Stimulated activated CD4-positive, alpha-beta T cell treated with anti-CD3 and anti-CD28 coated beads, Interleukin-4, amount 100 ng/mL, for 4 hours (primary cell): ENCODE measurements around the gene MIER1.
A peak's percentile ranks its signal among the peaks of the same experiment; 100 is the strongest.

Experiments
- DNase-seq, 2 experiments: peaks; one replicate each; pipeline ENCODE4 v3.0.0-alpha.2; 2020

The MIER1 gene

DNA sequence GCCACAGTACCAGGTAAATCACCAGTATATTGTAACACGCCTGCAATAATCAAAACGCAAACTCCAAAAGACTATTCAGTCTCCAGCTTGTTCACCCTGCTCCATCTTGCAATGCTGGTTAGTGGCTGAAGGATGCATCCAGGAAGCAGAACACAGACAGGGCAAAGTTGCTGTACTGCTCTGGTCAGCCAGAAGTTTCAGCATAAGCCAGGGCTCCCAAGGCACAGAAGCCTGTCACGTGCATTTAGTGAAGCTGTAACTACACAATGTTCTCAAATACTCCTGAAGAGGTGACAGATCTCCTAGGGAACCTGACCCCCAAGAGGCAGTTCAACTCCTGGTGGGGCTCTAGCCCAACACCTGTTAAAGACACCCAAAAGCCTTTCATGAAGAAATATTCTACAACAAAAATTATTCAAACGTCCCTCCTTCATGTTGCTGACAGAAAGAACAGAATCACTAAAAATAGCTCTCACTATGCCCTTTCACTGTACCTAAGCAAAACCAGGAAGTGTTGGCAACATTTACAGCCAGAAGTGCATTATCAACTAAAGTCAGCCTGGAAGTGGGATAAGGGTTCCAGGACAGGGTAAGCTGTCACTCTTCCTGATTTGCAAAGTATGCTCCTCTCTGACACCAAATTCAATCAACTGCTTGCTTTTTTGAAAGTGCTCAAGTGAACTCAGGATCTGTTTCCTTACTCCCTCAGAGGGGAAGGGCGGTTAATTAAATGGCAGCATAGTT is 77.1 kb downstream of the MIER1 start:
- no peak for DNase-seq

DNA sequence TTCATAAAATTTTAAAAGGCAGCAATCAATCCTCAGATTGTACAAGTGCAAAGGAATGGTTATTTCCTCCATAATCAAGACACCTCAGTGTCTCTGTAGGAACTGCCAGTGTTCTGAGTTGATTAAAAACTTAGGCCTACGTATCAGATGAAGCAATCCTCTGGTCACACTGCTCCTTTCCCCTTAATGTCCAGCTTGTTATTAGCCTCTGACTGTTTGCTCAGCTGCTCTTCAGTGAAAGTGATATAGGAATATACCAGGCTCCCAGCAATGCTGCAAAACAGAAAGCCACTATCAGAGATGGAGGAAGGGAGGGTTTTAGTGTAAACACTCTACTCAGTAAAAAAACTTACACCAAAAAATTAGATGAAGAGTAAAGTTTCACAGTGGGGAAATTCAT is 79.4 kb downstream of the MIER1 start:
- DNase-seq, result no peak

DNA sequence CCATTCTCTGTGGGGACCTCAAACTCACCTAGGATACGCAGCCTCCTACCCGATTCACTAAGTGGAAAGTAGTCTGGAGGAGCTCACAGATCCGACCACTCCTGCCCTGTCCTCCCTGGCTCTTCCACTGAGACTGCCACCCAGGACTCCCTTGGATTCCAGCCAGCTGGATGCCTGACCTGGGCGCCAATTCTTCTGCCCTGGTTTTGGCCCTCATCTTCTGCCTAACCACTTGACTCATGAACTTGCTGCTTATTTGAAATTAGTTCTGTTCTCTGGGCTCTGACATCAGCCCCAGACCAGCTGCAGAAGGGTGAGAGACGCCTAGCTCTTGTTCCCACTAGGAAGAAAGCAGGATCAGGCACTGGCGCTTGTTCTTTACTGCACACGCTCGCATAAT is 80.3 kb downstream of the MIER1 start:
- no peak for DNase-seq

DNA sequence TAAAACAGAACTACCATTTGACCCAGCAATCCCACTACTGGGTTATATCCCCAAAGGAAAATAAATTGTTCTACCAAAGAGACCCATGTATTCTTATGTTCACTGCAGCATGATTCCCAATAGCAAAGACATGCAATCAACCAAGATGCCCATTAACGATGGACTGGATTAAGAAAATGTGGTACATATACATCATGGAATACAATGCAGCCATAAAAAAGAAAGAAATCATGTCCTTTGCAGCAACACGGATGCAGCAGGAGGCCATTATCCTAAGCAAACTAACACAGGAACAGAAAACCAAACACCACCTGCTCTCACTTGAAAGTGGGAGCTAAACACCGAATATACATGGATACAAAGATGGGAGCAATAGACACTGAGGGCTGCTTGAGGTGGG is 85.0 kb downstream of the MIER1 start:
- no peak for DNase-seq

DNA sequence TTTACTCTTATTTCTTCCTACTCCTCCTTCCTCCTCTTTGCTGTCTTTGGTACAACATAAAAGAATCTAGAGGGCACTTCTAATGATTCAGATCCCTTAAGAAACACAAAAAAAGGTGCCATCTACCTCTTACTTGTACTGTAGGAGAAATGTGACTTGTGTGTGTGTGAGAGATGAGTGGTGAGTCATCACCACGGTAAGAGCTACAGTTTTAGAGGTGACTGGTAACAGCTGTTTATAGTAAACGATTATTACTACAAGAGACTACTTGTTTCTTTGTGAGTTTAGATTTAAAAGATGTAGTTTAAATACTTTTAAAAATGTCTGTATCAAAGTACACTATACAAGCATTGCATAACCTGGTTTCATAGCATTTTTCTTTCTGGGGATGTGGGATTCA is 88.8 kb downstream of the MIER1 start:
- peak in 1 of 2 experiments; percentile 15 for DNase-seq

DNA sequence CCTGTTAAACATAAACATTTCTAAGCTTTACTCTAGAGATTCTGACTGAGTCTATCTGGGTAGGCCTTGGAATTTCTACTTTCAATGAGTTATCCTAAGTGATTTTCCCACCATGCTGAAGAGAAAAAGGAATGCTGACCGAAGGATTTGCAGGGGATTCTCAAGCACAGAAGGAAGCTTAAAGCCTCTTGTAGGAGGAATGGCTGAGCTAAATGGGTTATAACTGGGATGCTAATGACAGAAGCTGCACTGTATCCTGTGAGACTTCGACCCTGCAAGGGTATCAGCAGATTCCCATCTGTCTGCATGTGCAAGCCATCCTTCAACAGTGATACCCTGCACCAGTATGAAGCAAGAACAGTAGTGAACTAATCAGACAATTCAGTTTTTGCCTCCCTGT is 93.8 kb downstream of the MIER1 start:
- DNase-seq, result no peak

DNA sequence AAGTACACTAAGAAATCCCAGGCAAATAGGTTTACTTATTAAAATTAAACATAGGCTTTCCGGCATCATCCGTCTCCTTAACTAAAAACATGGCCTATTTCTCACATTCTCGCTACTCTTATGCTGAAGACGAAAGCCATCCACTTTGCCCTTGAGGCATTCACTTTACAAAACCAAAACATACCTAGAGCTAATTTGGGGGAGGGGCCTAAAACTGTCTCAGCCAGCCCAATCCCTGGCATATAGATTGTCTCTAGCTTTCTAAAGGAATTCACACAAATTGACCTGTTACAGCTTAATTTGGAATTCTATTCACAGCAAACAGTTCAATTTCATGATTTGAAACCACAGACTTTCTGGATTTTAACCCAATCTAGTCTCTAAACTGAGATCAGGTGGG is 94.3 kb downstream of the MIER1 start:
- DNase-seq, result no peak

DNA sequence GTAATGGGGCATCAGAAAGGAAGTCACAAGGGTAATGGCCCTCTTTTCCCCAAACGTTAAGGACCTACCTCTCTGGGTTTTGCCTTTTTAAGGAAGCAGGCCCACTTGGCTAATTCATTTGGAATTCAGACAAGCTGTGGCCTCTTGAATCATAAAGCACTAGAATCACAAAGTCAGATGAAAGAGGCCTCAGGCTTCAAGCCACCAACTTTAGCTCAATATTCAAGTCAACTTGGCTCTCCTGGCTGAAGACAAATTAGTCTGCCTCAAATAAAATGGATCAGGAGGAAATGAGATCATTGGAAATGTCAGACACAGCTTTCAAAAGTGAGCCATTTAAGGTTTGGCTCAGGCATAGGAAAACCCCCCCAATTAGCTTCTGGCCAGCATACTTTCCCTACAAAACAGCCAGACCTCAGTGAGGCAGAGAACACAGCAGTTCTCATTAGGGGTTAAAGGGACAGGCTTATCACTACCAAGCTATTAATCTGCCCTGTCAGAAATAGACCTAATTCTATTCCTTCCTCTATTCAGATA is 94.9 kb downstream of the MIER1 start:
- no peak for DNase-seq

DNA sequence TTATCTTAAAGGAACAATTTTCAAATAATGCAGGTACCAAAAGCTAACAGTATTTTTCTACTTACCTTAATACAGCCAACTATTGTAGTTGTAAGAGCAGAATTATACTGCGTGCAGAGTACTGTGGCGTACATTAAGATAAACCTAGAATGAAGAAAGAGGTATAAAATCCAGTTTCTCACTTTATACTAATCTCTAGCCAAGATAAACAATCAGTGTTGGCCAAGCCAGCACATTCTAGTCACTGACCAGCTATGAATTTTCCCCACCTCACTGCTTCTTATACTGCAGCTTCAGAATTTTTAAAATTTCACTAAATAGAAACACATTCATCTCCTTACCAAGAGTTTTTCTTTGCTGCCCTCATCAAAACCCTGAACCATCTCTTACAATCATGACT is 95.5 kb downstream of the MIER1 start:
- DNase-seq, result no peak

DNA sequence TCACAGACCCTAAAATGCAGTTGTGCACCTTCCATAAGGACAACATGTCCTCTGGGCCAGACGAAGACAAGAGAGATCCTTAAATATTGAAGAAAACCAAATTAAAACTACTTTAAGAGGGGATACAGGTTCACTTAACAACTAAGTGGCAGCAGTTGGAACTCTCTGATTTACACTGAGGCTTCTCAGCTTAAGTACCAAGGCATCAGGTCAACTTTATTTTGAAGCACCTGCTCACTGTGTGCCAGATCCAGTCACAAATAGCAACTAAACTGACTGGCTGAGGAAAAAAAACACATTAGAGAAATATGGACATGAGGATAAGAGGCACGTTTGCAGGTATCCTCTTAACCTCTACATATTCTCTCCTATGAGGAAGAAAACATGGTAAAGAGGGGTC is 96.0 kb downstream of the MIER1 start:
- no peak for DNase-seq

DNA sequence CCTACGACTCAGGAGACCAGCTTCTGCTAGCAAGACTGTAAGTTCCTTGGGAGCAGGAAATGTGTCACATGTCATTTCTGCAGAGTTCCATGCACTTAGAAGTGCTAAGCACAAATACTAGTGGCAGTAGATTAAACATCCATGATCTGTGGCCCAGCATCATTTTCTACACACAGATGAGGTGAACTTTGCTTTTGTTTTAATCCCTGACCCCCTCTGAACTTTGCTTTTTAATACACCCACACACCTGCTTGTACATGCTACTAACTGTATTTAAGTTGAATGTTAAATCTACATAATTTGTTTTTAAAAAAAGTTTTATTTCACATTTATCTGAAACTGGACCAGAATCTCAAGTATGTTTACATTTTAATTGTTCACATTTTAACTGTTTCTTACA is 104.7 kb downstream of the MIER1 start:
- DNase-seq, result no peak

DNA sequence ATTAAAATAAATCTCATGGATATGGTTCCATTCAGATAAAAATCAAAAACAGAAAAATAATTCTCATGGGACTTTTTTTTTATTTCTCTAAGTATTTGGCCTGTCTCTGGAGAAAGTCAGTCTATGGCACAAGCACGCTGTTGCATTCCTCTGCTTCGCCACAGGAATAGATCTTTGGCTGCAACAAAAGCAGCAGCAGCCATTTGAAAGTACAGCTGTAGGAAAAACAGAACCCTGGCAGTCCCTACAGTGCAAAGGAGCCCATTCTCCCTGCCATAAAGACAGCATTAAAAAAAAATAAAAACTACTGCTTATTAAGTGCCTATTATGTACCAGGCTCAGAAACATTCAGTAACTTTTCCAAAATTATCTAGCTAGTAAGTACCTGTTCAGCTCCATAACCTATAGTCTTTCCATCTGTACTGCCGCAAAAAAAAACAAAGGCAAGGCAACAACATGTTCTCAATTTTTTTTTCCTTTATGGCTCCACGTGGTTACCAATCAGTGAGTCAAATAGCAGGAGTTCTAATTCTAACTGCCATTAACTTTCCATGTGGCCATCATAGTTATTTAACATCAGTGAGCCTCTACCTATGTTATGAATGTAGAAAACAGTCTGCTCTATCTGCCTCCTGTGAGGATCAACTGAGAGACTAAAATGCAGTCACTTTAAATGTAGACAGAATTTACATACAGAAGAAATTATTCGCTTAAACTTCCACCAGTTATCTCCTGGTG is 106.5 kb downstream of the MIER1 start:
- DNase-seq, result no peak

DNA sequence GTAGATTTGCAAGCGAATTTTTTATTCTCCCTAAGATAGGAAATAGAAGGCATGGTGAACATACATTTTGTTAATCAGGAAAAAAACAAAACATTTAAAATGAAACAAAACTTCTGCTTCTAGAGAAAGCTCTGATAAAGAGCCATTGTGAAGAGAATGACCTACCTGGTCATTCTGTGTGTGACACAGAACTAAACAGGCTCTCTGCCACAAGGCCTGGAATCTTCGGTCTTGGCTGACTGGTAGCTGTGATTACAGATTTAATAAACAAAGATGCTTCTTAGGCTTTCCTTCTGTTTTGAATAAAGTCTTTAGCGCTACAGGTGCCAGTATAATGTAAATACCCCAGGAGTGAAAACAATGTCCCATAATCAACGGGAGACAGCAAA is 107.1 kb downstream of the MIER1 start:
- DNase-seq, result no peak
